Activated naive CD4-positive, alpha-beta T cell treated with Interleukin-2 at 50 U/mL for 16 hours (primary cell): ENCODE measurements around the gene OR2AK2.

Source experiments
- DNase-seq: peaks from one replicate; pipeline ENCODE4 v3.0.0-alpha.2; 2020

OR2AK2 gene

GRCh38 chr1:247964933-247965332 lies at the start of gene OR2AK2:
Gene OR2AK2, plus strand, starts transcription at chr1:247965233. Its CDS starts 144 bp downstream, at chr1:247965377.
- DNase-seq, result no peak

GRCh38 chr1:247919952-247920351 lies 45.1 kb upstream of the OR2AK2 start, which contains the start of gene OR2T8:
Gene OR2T8, plus strand, starts transcription at chr1:247920252. Its CDS starts 766 bp downstream, at chr1:247921018.
- no peak for DNase-seq

GRCh38 chr1:247923941-247924340 lies 41.1 kb upstream of the OR2AK2 start:
- DNase-seq, result no peak

- DNase-seq, result no peak
Observed at GRCh38 chr1:247924868-247925267, 40.2 kb upstream of the OR2AK2 start, which contains the start of gene OR2AJ1. Gene OR2AJ1, plus strand, starts transcription at chr1:247924889. Its CDS starts 8,880 bp downstream, at chr1:247933769.

GRCh38 chr1:247933989-247934388 lies 31.0 kb upstream of the OR2AK2 start:
- no peak for DNase-seq

- DNase-seq, result no peak
Observed at GRCh38 chr1:247935781-247936180, 29.3 kb upstream of the OR2AK2 start.

GRCh38 chr1:247936415-247936814 lies 28.6 kb upstream of the OR2AK2 start:
- no peak for DNase-seq

GRCh38 chr1:247936965-247937734 lies 27.9 kb upstream of the OR2AK2 start:
- DNase-seq, result peak; percentile 64

GRCh38 chr1:247942624-247943023 lies 22.4 kb upstream of the OR2AK2 start:
- DNase-seq, result no peak

- no peak for DNase-seq
Observed at GRCh38 chr1:247948558-247948957, 16.5 kb upstream of the OR2AK2 start, which contains the start of gene OR2L8. Gene OR2L8, plus strand, starts transcription at chr1:247948858. Its CDS starts 0 bp downstream, at chr1:247948858.

- no peak for DNase-seq
Observed at GRCh38 chr1:247953408-247953807, 11.6 kb upstream of the OR2AK2 start.

GRCh38 chr1:247961791-247962190 lies 3.2 kb upstream of the OR2AK2 start:
- DNase-seq, result no peak

- DNase-seq, result no peak
Observed at GRCh38 chr1:247962911-247963588, 2.0 kb upstream of the OR2AK2 start.

GRCh38 chr1:247966532-247967204 lies 1.6 kb downstream of the OR2AK2 start:
- DNase-seq, result no peak

GRCh38 chr1:247992986-247993385 lies 28.0 kb downstream of the OR2AK2 start:
- no peak for DNase-seq

- DNase-seq, result no peak
Observed at GRCh38 chr1:247998811-247999210, 33.8 kb downstream of the OR2AK2 start.

GRCh38 chr1:248000169-248000568 lies 35.1 kb downstream of the OR2AK2 start:
- DNase-seq, result no peak

- no peak for DNase-seq
Observed at GRCh38 chr1:248007778-248008177, 42.7 kb downstream of the OR2AK2 start.

- DNase-seq, result no peak
Observed at GRCh38 chr1:248009681-248010080, 44.6 kb downstream of the OR2AK2 start.

GRCh38 chr1:248013229-248013710 lies 48.2 kb downstream of the OR2AK2 start, which contains the start of gene OR2L5:
Gene OR2L5, plus strand, starts transcription at chr1:248013660. Its CDS starts 8,288 bp downstream, at chr1:248021948.
- DNase-seq, result no peak

- no peak for DNase-seq
Observed at GRCh38 chr1:248015803-248016202, 50.8 kb downstream of the OR2AK2 start.
